H9 (cell line): ENCODE data around the gene NPTXR. TPM values are rescaled to one million over a fixed set of nuclear protein-coding genes. Genes with fewer than 3 reads are reported as not detected.

Source experiments
- DNase-seq: peaks from one replicate; pipeline ENCODE4 v3.0.0-alpha.2; 2017
- H2AFZ ChIP-seq: one replicate; pipeline ENCODE4 v1.6.1; 2013; ENCODE audit warnings: mild to moderate bottlenecking, low read length, control low read depth, moderate library complexity
- H2AK5ac ChIP-seq: 2 replicates; pipeline ENCODE4 v1.6.1; 2013; ENCODE audit warnings: low read length, control low read depth, mixed read lengths; ENCODE audit not compliant: insufficient read length
- H2BK120ac ChIP-seq: one replicate; pipeline ENCODE4 v1.6.1; 2013; ENCODE audit warnings: low read depth, mild to moderate bottlenecking, low read length, control low read depth, inconsistent platforms; ENCODE audit not compliant: poor library complexity, severe bottlenecking
- H2BK12ac ChIP-seq: 2 replicates; pipeline ENCODE4 v1.6.1; 2013; ENCODE audit warnings: low read length, control low read depth, mixed read lengths, low read depth; ENCODE audit not compliant: insufficient read length
- H2BK15ac ChIP-seq: 2 replicates; pipeline ENCODE4 v1.6.1; 2013; ENCODE audit warnings: low read depth, low read length, control low read depth
- H2BK20ac ChIP-seq: one replicate; pipeline ENCODE4 v1.6.1; 2013; ENCODE audit warnings: low read depth, mild to moderate bottlenecking, low read length, control low read depth, inconsistent platforms; ENCODE audit not compliant: poor library complexity, severe bottlenecking
- H2BK5ac ChIP-seq: 2 replicates; pipeline ENCODE4 v1.6.1; 2013; ENCODE audit warnings: low read length, control low read depth, mixed read lengths; ENCODE audit not compliant: insufficient read length
- H3K14ac ChIP-seq: 2 replicates; pipeline ENCODE4 v1.6.1; 2013; ENCODE audit warnings: low read length, control low read depth; ENCODE audit not compliant: insufficient read depth
- H3K18ac ChIP-seq: 2 replicates; pipeline ENCODE4 v1.6.1; 2013; ENCODE audit warnings: low read depth, mild to moderate bottlenecking, mixed read lengths, low read length, control low read depth; ENCODE audit not compliant: insufficient read length
- H3K23ac ChIP-seq: 2 replicates; pipeline ENCODE4 v1.6.1; 2013; ENCODE audit warnings: low read length, control low read depth, mixed read lengths, low read depth; ENCODE audit not compliant: insufficient read length
- H3K23me2 ChIP-seq: 2 replicates; pipeline ENCODE4 v1.6.1; 2013; ENCODE audit warnings: low read depth, mild to moderate bottlenecking, mixed read lengths, low read length, control low read depth; ENCODE audit not compliant: insufficient read length, poor library complexity, severe bottlenecking
- H3K27ac ChIP-seq: 2 replicates; pipeline ENCODE4 v1.5.1; 2013; ENCODE audit warnings: low read length, control low read depth, mixed read lengths, low read depth; ENCODE audit not compliant: insufficient read length
- H3K27me3 ChIP-seq: 2 replicates; pipeline ENCODE4 v1.6.1; 2013; ENCODE audit warnings: low read length, control low read depth, inconsistent platforms; ENCODE audit not compliant: insufficient read depth
- H3K4ac ChIP-seq: 2 replicates; pipeline ENCODE4 v1.6.1; 2013; ENCODE audit warnings: low read depth, mild to moderate bottlenecking, control low read depth, inconsistent platforms, low read length, moderate library complexity
- H3K4me1 ChIP-seq: 2 replicates; pipeline ENCODE4 v1.6.1; 2013; ENCODE audit warnings: low read length, control low read depth, inconsistent platforms; ENCODE audit not compliant: insufficient read depth
- H3K4me2 ChIP-seq: 2 replicates; pipeline ENCODE4 v1.6.1; 2013; ENCODE audit warnings: low read length, control low read depth, mixed read lengths; ENCODE audit not compliant: insufficient read length, insufficient read depth
- H3K56ac ChIP-seq: 2 replicates; pipeline ENCODE4 v1.6.1; 2013; ENCODE audit warnings: low read depth, mild to moderate bottlenecking, mixed read lengths, low read length, control low read depth; ENCODE audit not compliant: insufficient read length
- H3K79me1 ChIP-seq: 2 replicates; pipeline ENCODE4 v1.6.1; 2013; ENCODE audit warnings: low read depth, mild to moderate bottlenecking, moderate library complexity, low read length, control low read depth, inconsistent platforms; ENCODE audit not compliant: insufficient read depth, poor library complexity, severe bottlenecking
- H3K79me2 ChIP-seq: 2 replicates; pipeline ENCODE4 v1.6.1; 2013; ENCODE audit warnings: low read length, control low read depth, inconsistent platforms; ENCODE audit not compliant: insufficient read depth
- H3K9ac ChIP-seq: 2 replicates; pipeline ENCODE4 v1.6.1; 2013; ENCODE audit warnings: low read length, control low read depth, mixed read lengths; ENCODE audit not compliant: insufficient read length; ENCODE audit errors: extremely low read depth
- H3K9me3 ChIP-seq: one replicate; pipeline ENCODE4 v1.6.1; 2013; ENCODE audit warnings: low read depth, low read length, inconsistent platforms; ENCODE audit not compliant: control insufficient read depth
- H3T11ph ChIP-seq: one replicate; pipeline ENCODE4 v1.6.1; 2013; ENCODE audit warnings: mild to moderate bottlenecking, low read length, control low read depth, inconsistent platforms
- H4K20me1 ChIP-seq: one replicate; pipeline ENCODE4 v1.6.1; 2013; ENCODE audit not compliant: control insufficient read depth, insufficient read length, insufficient read depth
- H4K5ac ChIP-seq: 2 replicates; pipeline ENCODE4 v1.6.1; 2013; ENCODE audit warnings: low read depth, mild to moderate bottlenecking, mixed read lengths, low read length, control low read depth; ENCODE audit not compliant: insufficient read length
- H4K8ac ChIP-seq: replicated peaks from 2 replicates; pipeline ENCODE4 v1.6.1; 2013; ENCODE audit warnings: low read length, control low read depth, mixed read lengths, low read depth; ENCODE audit not compliant: insufficient read length
- H4K91ac ChIP-seq: 2 replicates; pipeline ENCODE4 v1.6.1; 2013; ENCODE audit warnings: low read depth, mild to moderate bottlenecking, moderate library complexity, mixed read lengths, low read length, control low read depth; ENCODE audit not compliant: insufficient read length
- H3K27ac Mint-ChIP-seq, 3 experiments: 2 replicates in 2 of 3; 3 replicates in 1 of 3; pipeline ENCODE4 v1.8.0; 2020 to 2021; ENCODE audit warnings: mixed read lengths in 3 of 3, mild to moderate bottlenecking in 1 of 3, moderate library complexity in 1 of 3
- H3K27me3 Mint-ChIP-seq: 2 replicates; pipeline ENCODE4 v1.8.0; 2021; ENCODE audit warnings: low read depth, mild to moderate bottlenecking, moderate library complexity, mixed read lengths
- H3K36me3 Mint-ChIP-seq, 3 experiments: 2 replicates in 2 of 3; 3 replicates in 1 of 3; pipeline ENCODE4 v1.8.0; 2020 to 2021; ENCODE audit warnings: low read depth in 3 of 3, mixed read lengths in 3 of 3; ENCODE audit not compliant: insufficient read depth in 1 of 3
- H3K4me1 Mint-ChIP-seq, 2 experiments: 2 replicates each; pipeline ENCODE4 v1.8.0; 2020; ENCODE audit warnings: mixed read lengths in 2 of 2
- H3K4me3 Mint-ChIP-seq, 2 experiments: 2 replicates in 1 of 2; 3 replicates in 1 of 2; pipeline ENCODE4 v1.8.0; 2020 to 2021; ENCODE audit warnings: mild to moderate bottlenecking in 2 of 2, mixed read lengths in 2 of 2, moderate library complexity in 1 of 2
- H3K9me3 Mint-ChIP-seq, 2 experiments: 2 replicates in 1 of 2; 3 replicates in 1 of 2; pipeline ENCODE4 v1.8.0; 2020; ENCODE audit warnings: mild to moderate bottlenecking in 2 of 2, mixed read lengths in 2 of 2, moderate library complexity in 1 of 2
- WGBS: extraction: QIAGEN DNeasy Blood & Tissue Kit; methylation state at CpG from one replicate; pipeline ENCODE4 v1.1.7; 2013; ENCODE audit warnings: missing lambda C conversion rate, low lambda C conversion rate, mixed read lengths; ENCODE audit not compliant: insufficient read length; ENCODE audit errors: extremely low coverage; 5-methylcytosine and 5-hydroxymethylcytosine counted together
- total RNA-seq: library from RNA; stranded (reverse); gene quantifications from 2 replicates; pipeline ENCODE4 v1.2.1, GENCODE V29; 2021
- TF ChIP-seq, protein P1 (sequence below): fragments of 200-600 bp; sonication (generic); conservative IDR thresholded peaks from 3 replicates; pipeline ENCODE4 v1.8.0; 2021; ENCODE audit warnings: antibody characterized with exemption, mild to moderate bottlenecking

Gene NPTXR
- total RNA-seq, 1 experiment from 2014 or later = 8.1 TPM

DNA sequence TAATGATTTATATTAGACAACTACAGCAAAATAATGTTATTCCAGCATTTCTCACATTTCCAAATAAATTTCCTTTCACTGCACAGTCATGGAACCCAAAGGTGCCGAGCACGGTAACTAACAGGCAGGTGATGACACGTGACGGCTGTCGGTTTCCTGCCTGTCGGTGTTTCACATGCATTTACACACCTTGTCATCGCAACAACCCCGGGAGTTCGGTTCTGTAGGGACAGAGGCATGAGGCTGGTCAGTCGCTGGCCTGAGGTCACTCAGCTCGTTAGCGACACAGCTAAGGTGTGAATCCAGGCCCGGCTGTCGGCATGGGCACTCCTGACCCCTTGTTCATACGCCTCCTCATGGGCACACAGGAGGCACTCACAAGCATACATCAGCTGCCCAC is 59.8 kb downstream of the NPTXR start:
- no peaks in the 10 kb centered on the region for H3K79me2 ChIP-seq
- DNase-seq = no peak
- H3K18ac ChIP-seq = no peak overlapping the region
- no peak overlapping the region for H2BK15ac ChIP-seq
- H4K5ac ChIP-seq = no peak overlapping the region
- no peaks in the 10 kb centered on the region for H3K79me1 ChIP-seq
- H2BK120ac ChIP-seq = no peak overlapping the region
- H3K14ac ChIP-seq = no peak overlapping the region
- H2BK12ac ChIP-seq = no peak overlapping the region
- Mint-ChIP-seq H3K27me3 (no peaks in the 10 kb centered on the region), H3K9me3 (no peaks in the 10 kb centered on the region), H3K4me1 (peaks cover 8 to 13% of the 10 kb centered on the region in 2 experiments), H3K36me3 (peaks cover 0 to 2% (median 0%) of the 10 kb centered on the region in 3 experiments; a peak in 1 of 7 replicates), H3K27ac (no peak overlapping the region; a peak in 1 of 7 replicates), H3K4me3 (no peak overlapping the region)
- H3K4me2 ChIP-seq = no peak overlapping the region
- no peaks in the 10 kb centered on the region for H3K27me3 ChIP-seq
- TF ChIP-seq, protein P1, sequence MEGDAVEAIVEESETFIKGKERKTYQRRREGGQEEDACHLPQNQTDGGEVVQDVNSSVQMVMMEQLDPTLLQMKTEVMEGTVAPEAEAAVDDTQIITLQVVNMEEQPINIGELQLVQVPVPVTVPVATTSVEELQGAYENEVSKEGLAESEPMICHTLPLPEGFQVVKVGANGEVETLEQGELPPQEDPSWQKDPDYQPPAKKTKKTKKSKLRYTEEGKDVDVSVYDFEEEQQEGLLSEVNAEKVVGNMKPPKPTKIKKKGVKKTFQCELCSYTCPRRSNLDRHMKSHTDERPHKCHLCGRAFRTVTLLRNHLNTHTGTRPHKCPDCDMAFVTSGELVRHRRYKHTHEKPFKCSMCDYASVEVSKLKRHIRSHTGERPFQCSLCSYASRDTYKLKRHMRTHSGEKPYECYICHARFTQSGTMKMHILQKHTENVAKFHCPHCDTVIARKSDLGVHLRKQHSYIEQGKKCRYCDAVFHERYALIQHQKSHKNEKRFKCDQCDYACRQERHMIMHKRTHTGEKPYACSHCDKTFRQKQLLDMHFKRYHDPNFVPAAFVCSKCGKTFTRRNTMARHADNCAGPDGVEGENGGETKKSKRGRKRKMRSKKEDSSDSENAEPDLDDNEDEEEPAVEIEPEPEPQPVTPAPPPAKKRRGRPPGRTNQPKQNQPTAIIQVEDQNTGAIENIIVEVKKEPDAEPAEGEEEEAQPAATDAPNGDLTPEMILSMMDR = no peak
- H3K27ac ChIP-seq = no peak overlapping the region
- H3K56ac ChIP-seq = no peak overlapping the region
- H3K23me2 ChIP-seq = no peaks in the 10 kb centered on the region
- no peaks in the 10 kb centered on the region for H4K20me1 ChIP-seq
- H3K4ac ChIP-seq = no peak overlapping the region
- H3T11ph ChIP-seq = no peak overlapping the region
- H3K23ac ChIP-seq = no peak overlapping the region
- no CpG with 5 or more reads among the region's 15 CpGs for WGBS
- H2BK5ac ChIP-seq = no peak overlapping the region
- H2BK20ac ChIP-seq = no peak overlapping the region
- no peak overlapping the region for H2AK5ac ChIP-seq
- no peaks in the 10 kb centered on the region for H3K9me3 ChIP-seq
- H3K4me1 ChIP-seq = no peaks in the 10 kb centered on the region
- no peak overlapping the region for H4K91ac ChIP-seq
- H3K9ac ChIP-seq = no peak overlapping the region
- no peak overlapping the region for H4K8ac ChIP-seq
- H2AFZ ChIP-seq = no peak overlapping the region
